IPS DF 19.7 (cell line): ENCODE results near the gene HECW1.

Experiments
- DNase-seq: peaks from one replicate; pipeline ENCODE4 v3.0.0-alpha.2; 2013; ENCODE audit warnings: low read depth, low spot score

HECW1 gene

GRCh38 chr7:43363035-43363791, 250.8 kb downstream of the HECW1 start:
- DNase-seq = no peak

DNA sequence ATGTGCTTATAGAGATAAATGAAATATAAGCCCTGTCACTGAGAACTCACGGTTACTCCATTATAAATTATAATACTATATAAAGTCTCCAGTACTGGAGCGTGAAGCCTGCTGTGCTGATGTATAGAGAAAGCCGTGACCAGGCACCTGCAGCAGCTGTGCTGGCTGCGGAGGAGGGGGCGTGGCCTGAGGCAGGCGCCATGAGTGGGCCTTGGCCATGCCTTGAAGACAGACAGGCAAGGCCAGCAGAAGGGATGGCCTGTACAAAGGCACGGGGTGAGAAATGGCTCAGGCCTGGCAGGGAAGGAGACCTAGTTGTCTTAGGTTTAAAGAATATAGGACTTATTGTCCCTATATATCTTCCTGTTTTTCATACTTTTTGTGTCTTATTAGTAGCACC, 251.9 kb downstream of the HECW1 start:
- DNase-seq = no peak

DNA sequence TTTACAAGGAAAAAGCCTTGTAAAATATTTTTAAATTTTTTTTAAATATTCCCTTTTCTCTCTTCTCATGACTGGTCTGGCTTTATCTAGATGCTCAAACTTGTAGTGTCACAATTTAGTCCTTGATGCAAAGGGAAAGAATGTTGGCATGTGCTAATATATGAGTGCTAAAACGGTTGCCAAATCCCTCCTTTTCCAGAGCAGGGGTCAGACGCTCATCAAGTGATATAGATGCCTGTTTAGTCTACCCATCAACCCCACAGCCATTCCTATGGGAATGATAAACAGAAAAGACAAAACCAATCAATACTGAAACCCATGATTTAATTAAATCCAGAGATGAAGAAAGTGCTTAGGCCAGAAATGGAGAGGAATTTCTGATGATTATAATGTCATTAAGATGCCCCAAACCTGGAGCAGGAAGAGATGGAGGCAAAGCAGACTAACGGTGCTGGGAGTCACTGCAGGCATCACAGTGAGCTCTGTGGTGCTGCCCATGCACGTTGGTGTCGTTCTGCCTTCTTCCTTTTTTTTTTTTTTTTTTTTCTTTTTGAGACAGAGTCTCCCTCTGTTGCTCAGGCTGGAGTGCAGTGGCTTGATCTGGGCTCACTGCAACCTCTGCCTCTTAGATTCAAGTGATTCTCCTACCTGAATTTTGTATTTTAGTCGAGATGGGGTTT, 260.4 kb downstream of the HECW1 start:
- no peak for DNase-seq

DNA sequence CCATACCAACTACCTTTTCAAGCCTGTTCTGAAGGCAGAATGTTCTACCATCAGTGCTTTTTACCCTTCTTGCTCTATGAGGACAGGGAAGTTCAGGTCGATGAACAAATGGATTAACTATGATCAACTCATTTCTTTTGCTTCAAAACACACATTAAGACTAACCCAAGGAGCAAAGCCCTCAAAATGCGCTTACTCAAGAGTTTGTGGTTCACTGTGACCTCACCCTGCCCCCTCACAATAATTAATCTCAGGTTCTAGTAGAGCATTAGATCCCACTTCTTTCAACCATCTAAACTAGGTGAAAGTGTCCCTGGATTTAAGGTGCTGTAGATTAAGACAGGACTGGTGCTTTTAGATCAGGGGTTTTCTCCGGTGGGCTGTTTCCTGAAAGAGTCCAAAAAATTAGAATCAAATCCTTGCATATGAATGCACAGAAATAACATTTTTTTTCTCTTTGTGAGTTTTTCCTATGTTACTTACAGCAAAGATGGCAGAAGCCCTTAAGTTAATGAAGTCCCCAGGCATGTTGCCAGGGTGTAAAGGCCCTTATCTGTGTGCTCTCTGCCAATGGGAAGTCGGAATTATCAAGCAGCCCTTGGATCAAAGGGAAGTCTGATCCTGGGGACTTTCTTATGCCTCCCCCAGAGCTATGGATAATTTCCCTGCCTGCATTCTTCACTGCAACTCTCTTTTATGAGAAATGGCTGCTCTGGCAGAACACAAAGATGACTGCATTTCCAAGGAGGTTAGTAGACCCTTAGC, 264.9 kb downstream of the HECW1 start:
- no peak for DNase-seq

DNA sequence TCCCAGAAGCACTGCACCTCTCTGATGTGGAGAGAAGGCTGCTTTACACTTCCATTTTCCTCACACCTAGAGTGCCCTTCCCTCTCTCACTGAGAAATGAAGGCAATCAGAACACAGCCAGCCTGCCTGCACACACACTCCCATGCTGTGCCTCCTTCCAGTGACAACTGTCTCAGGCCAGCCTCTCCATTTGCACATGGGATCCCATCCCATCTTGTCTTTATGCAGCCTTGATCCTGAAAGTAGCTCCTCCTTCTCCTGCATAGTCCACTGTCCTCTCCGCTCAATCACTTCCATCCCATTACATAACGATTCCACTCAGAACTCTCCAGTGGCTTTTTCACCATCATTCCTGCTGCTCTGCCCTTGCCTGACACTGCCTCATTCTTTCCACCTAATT, 266.8 kb downstream of the HECW1 start:
- no peak for DNase-seq

- no peak for DNase-seq
These were observed 272.3 kb downstream of the HECW1 start for GRCh38 chr7:43384616-43385308.

DNA sequence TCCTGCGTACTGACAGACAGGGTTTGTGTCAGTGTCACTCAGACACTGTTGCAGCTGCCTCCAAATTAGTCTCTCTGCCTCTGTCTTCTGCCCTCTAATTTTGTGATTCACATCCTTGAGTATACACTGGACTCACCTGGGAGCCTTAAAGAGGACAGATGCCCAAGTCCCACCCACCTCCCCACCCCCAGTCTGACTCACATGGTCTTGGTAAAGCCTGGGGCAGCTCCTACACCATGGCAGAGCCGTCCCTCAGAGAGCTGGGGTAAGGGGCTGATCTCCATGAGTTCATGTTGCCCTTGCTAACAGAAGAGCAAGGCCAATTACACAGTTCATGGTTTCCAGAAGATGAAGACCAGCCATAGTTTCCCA, 272.8 kb downstream of the HECW1 start:
- no peak for DNase-seq

- no peak for DNase-seq
These were observed 273.4 kb downstream of the HECW1 start for GRCh38 chr7:43385856-43386255.

DNA sequence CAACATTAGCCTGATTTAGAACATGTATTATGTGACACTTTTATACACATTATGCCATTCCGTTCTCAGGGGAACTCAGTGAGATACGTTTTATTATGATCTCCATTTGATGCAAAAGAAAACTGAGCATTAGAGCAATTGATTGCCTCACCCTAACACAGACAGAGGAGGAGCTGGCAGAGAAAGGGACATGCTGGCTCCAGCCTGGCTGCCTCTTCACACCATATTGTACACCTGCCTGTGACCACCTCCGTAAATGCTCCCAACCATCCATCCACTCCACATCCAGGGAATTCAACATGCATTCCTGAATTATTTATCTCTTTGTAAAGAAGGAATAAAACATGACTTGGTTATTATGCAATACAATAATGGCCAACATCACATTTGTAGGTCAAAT, 275.5 kb downstream of the HECW1 start:
- no peak for DNase-seq

GRCh38 chr7:43390576-43390975, 278.1 kb downstream of the HECW1 start:
- DNase-seq = no peak

- DNase-seq = no peak
These were observed 279.1 kb downstream of the HECW1 start for GRCh38 chr7:43391518-43391917.

- DNase-seq = no peak
These were observed 280.3 kb downstream of the HECW1 start for GRCh38 chr7:43392638-43393330.

DNA sequence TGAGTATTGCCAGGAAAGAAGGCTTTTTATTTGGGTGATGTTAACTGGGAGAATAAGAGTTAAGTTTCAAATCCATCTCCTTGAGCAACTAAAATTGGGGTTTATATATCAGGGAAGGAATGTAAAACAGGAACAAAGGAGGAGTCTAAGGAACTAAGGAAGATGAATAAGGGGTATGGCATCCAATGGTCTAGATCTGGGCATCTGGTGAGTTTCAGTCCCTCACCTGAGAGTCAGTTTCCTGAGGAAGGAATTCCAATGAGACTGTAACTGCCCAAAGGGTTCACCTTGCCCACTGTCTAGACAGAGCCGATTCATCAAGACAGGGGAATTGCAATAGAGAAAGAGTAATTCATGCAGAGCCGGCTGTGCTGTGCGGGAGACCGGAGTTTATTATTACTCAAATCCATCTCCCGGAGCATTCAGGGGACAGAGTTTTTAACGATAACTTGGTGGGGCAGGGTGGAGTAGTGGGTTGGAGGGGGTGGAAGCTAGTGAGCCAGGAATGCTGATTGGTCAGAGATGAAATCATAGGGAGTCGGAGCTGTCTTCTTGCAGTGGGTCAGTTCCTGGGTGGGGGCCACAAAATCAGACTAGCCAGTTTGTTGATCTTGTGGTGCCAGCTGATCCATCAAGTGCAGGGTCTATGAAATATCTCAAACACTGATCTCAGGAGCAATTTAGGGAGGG, 282.1 kb downstream of the HECW1 start:
- DNase-seq = no peak

DNA sequence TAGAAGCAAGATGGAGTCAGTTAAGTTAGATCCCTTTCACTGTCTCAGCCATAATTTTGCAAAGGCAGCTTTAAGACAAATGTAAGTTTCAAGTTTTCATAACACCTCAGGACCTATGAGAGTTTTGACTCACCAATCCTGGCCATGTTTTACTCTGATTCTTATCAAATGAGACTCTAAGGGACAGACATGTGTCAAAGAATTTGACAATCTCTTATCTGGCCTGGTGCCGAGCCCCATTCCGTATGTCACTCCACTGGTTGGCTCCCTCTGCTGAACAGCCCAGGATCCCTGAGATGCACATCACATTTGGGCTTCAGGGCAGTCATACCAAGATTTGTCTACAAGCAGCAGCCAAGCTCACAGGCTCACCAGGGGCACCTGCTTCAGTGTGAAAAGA, 282.9 kb downstream of the HECW1 start:
- DNase-seq = no peak

DNA sequence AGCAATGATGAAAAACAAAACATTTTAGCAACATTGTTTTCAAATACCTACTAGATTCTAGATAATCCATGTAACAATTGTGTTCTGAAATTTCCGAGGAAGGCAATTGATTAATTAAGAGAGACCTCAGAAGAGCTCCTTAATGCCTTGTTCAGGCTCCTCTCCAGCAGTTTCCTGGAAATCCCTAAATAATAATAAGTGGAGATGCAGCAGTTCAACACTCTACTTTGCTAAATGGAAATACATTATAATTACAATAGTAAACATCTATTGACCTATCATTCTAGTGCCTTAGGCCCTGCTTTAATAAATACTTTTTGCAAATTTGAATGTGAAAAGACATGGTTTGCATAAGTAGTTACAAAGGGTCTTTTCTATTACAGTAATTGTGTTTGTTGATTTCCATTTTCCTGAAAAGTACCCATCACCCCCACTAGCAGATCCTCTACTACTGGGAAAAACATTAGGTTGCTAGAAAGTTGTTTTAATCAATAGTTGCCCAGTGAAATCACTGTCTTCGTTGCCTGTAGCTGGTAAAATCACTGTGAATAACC, 283.8 kb downstream of the HECW1 start:
- no peak for DNase-seq

- no peak for DNase-seq
These were observed 286.4 kb downstream of the HECW1 start for GRCh38 chr7:43398831-43399230.

- no peak for DNase-seq
These were observed 293.5 kb downstream of the HECW1 start for GRCh38 chr7:43405948-43406347.

- no peak for DNase-seq
These were observed 294.5 kb downstream of the HECW1 start for GRCh38 chr7:43406961-43407360.

GRCh38 chr7:43408981-43409380, 296.5 kb downstream of the HECW1 start:
- no peak for DNase-seq

DNA sequence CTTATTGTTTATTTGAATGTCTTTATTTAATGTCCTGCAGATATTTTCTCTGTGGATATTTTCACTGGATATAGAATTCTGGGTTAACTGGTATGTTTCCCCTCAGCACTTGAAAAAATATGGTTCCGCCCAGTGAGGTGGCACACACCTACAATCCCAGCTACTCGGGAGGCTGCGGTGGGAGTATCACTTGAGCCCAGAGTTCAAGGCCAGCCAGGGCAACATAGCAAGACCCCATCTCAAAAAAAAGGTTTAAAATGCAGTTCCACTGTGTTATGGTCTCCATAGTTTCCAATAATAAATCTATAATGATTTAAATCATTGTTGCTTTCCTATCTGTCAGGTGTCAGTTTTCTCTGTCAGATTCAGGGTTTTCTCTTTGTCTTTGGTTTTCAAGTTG, 305.0 kb downstream of the HECW1 start:
- no peak for DNase-seq

DNA sequence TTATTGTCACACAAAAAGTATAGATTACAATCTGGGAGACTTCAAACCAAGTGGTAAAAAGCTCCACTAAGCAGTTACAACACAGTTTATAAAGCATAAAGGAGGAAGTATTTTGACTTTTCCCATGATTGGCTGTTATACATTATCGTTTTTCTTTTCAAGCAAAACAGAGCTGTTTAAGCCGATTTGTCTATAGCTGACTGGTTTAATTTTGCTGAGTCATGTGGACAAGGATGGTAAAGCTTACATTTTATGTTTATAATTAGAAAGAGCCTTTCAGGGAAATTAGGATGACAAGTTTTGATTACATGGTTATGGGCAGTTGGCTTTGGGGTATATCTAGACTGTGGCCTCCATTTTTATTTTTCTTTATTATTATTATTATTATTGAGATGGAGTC, 318.0 kb downstream of the HECW1 start:
- no peak for DNase-seq
